LNCAP (cell line): ENCODE data around the gene TUFT1.

ENCODE experiments used
- TF ChIP-seq, protein P1 (sequence below): fragments of 450-650 bp; IDR thresholded peaks from 2 replicates; pipeline ENCODE4 v1.5.1; 2017; ENCODE audit warnings: mild to moderate bottlenecking

TUFT1 gene

GRCh38 chr1:151556052-151556451 lies 15.9 kb downstream of the TUFT1 start:
- TF ChIP-seq, protein P1, sequence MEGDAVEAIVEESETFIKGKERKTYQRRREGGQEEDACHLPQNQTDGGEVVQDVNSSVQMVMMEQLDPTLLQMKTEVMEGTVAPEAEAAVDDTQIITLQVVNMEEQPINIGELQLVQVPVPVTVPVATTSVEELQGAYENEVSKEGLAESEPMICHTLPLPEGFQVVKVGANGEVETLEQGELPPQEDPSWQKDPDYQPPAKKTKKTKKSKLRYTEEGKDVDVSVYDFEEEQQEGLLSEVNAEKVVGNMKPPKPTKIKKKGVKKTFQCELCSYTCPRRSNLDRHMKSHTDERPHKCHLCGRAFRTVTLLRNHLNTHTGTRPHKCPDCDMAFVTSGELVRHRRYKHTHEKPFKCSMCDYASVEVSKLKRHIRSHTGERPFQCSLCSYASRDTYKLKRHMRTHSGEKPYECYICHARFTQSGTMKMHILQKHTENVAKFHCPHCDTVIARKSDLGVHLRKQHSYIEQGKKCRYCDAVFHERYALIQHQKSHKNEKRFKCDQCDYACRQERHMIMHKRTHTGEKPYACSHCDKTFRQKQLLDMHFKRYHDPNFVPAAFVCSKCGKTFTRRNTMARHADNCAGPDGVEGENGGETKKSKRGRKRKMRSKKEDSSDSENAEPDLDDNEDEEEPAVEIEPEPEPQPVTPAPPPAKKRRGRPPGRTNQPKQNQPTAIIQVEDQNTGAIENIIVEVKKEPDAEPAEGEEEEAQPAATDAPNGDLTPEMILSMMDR: no peak

GRCh38 chr1:151562661-151563060 lies 22.6 kb downstream of the TUFT1 start:
- TF ChIP-seq, protein P1: no peak

GRCh38 chr1:151563376-151563775 lies 23.3 kb downstream of the TUFT1 start:
- TF ChIP-seq, protein P1: no peak

- TF ChIP-seq, protein P1: no peak
These were observed 25.5 kb downstream of the TUFT1 start for GRCh38 chr1:151565502-151566189.

- TF ChIP-seq, protein P1: no peak
These were observed 28.5 kb downstream of the TUFT1 start for GRCh38 chr1:151568626-151569088.

GRCh38 chr1:151570819-151571218 lies 30.7 kb downstream of the TUFT1 start:
- TF ChIP-seq, protein P1: no peak

DNA sequence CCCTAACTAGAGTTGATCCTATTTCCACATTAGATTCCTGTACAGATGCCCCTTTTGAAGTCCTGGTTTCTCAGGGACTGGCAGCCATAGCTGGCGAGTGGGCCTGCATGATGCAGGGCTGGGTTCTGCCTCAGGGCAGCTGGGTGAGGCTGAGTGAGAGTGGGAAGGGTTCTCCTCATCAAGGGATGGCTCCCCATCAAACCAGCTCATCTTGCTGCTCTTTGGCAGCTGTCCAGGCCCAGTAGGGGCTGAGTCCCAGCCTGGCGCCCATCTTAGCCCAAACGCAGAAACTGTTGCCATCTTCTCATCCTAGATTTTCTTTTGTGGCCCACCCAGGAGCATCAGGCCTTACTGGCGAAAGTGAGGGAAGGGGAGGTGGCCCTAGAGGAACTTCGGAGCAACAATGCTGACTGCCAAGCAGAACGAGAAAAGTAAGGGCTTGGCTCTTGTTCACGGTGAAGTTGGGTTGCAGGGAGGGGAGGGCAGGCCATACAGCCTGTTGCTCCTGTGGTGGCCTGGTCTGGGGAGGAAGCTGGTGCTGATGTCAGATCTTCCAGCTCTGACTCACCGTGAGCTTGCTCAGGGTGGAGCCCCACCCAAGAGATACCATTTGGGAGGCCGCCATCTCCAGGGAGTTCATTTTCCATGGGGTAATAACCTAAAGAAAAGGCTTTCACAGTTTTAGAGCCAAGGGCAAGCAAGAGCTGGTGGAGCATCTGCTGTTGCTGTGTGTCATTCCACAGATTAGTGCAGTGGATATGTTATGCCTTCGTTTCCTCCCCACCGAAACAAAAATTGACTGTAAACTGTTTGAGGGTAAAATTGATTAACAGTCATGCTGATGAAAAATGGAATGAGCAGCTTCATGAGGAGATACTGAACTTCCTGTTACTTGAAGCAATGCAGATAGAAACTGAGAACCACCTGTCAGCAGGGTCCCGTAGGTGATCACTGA lies 34.7 kb downstream of the TUFT1 start:
- TF ChIP-seq, protein P1: no peak
